NCI-H2029 (cell line): ENCODE data around the gene KRT85.

Experiments used
- DNase-seq: peaks from one replicate; lab custom pipeline; 2025; lab: John Stamatoyannopoulos, UW

Gene KRT85

GRCh38 chr12:52394836-52395405, 27.6 kb upstream of the KRT85 start:
- no peak for DNase-seq

GRCh38 chr12:52392465-52393007, 25.3 kb upstream of the KRT85 start:
- no peak for DNase-seq

- DNase-seq, result peak; percentile 86
Observed at GRCh38 chr12:52391618-52392002, 24.3 kb upstream of the KRT85 start.

GRCh38 chr12:52390739-52391617, 23.7 kb upstream of the KRT85 start:
- no peak for DNase-seq

GRCh38 chr12:52389313-52390207, 22.3 kb upstream of the KRT85 start:
- no peak for DNase-seq

GRCh38 chr12:52387859-52388258, 20.6 kb upstream of the KRT85 start:
- no peak for DNase-seq

GRCh38 chr12:52385226-52385702, 18.0 kb upstream of the KRT85 start, which contains the start of gene KRT84:
Gene KRT84, minus strand, starts transcription at chr12:52385652. Its CDS starts 67 bp downstream, at chr12:52385585.
- DNase-seq, result no peak

GRCh38 chr12:52383331-52383730, 16.1 kb upstream of the KRT85 start:
- no peak for DNase-seq

- no peak for DNase-seq
Observed at GRCh38 chr12:52382854-52383253, 15.6 kb upstream of the KRT85 start.

- no peak for DNase-seq
Observed at GRCh38 chr12:52381206-52381605, 13.9 kb upstream of the KRT85 start.

- DNase-seq, result peak; percentile 32
Observed at GRCh38 chr12:52380271-52380694, 13.0 kb upstream of the KRT85 start.

- DNase-seq, result no peak
Observed at GRCh38 chr12:52379536-52379935, 12.3 kb upstream of the KRT85 start.

GRCh38 chr12:52378091-52378490, 10.8 kb upstream of the KRT85 start:
- no peak for DNase-seq

GRCh38 chr12:52377266-52377665, 10.0 kb upstream of the KRT85 start:
- no peak for DNase-seq

- DNase-seq, result peak; percentile 84
Observed at GRCh38 chr12:52372216-52373154, 5.2 kb upstream of the KRT85 start.

- DNase-seq, result no peak
Observed at GRCh38 chr12:52371716-52372115, 4.4 kb upstream of the KRT85 start.

- no peak for DNase-seq
Observed at GRCh38 chr12:52370926-52371608, 3.8 kb upstream of the KRT85 start.

GRCh38 chr12:52369809-52370208, 2.5 kb upstream of the KRT85 start:
- DNase-seq, result no peak

- no peak for DNase-seq
Observed at GRCh38 chr12:52369211-52369610, 1.9 kb upstream of the KRT85 start.

- no peak for DNase-seq
Observed at GRCh38 chr12:52368508-52368907, 1.2 kb upstream of the KRT85 start.
